Nephron progenitor cell (in vitro differentiated cells): ENCODE data around the gene LCA5.

ENCODE experiments used
- DNase-seq: peaks from one replicate; pipeline ENCODE4 v3.0.0; 2021
- H3K27ac Mint-ChIP-seq: 2 replicates; pipeline ENCODE4 v1.8.0; 2021; ENCODE audit warnings: mild to moderate bottlenecking, moderate library complexity, mixed read lengths
- H3K27me3 Mint-ChIP-seq: 2 replicates; pipeline ENCODE4 v1.8.0; 2021; ENCODE audit warnings: mild to moderate bottlenecking, low read depth, mixed read lengths; ENCODE audit not compliant: poor library complexity
- H3K36me3 Mint-ChIP-seq: 2 replicates; pipeline ENCODE4 v1.8.0; 2021; ENCODE audit warnings: low read depth, mixed read lengths
- H3K4me1 Mint-ChIP-seq: 2 replicates; pipeline ENCODE4 v1.8.0; 2021; ENCODE audit warnings: mixed read lengths
- H3K4me3 Mint-ChIP-seq: 2 replicates; pipeline ENCODE4 v1.8.0; 2021; ENCODE audit warnings: mild to moderate bottlenecking, moderate library complexity, mixed read lengths
- H3K9me3 Mint-ChIP-seq: 2 replicates; pipeline ENCODE4 v1.8.0; 2021; ENCODE audit warnings: mild to moderate bottlenecking, moderate library complexity, mixed read lengths
- TF ChIP-seq, protein P1 (sequence below): fragments of 200-600 bp; sonication (generic); IDR thresholded peaks from 2 replicates; pipeline ENCODE4 v1.5.0; 2021; ENCODE audit warnings: antibody characterized with exemption

LCA5 gene

DNA sequence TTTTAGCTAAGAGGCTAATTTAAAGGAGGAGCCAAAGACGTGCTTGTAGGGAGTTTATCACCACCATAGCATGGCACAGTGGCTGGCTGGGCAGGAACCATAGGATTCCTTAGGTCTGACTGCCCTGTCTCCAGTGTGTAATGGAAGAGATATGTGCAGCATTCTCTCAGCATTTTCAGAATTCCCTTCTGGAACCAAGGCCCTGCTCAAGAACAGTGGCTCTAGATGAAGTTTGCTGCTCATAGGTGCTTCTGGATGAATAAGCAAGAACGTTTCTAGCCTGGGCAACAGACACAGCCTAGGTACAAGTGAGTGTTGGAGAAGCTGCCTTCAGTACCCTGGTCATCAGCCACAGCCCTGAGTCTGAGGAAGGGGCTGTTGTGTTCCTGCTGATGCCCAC is 69.1 kb downstream of the LCA5 start:
- no peaks in the 10 kb centered on the region for H3K27me3 Mint-ChIP-seq
- H3K36me3 Mint-ChIP-seq: no peaks in the 10 kb centered on the region
- H3K4me1 Mint-ChIP-seq: peaks cover 29% of the 10 kb centered on the region
- no peak overlapping the region for H3K4me3 Mint-ChIP-seq
- H3K9me3 Mint-ChIP-seq: no peaks in the 10 kb centered on the region
- H3K27ac Mint-ChIP-seq: no peak overlapping the region
- TF ChIP-seq, protein P1, sequence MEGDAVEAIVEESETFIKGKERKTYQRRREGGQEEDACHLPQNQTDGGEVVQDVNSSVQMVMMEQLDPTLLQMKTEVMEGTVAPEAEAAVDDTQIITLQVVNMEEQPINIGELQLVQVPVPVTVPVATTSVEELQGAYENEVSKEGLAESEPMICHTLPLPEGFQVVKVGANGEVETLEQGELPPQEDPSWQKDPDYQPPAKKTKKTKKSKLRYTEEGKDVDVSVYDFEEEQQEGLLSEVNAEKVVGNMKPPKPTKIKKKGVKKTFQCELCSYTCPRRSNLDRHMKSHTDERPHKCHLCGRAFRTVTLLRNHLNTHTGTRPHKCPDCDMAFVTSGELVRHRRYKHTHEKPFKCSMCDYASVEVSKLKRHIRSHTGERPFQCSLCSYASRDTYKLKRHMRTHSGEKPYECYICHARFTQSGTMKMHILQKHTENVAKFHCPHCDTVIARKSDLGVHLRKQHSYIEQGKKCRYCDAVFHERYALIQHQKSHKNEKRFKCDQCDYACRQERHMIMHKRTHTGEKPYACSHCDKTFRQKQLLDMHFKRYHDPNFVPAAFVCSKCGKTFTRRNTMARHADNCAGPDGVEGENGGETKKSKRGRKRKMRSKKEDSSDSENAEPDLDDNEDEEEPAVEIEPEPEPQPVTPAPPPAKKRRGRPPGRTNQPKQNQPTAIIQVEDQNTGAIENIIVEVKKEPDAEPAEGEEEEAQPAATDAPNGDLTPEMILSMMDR: no peak
- no peak for DNase-seq

DNA sequence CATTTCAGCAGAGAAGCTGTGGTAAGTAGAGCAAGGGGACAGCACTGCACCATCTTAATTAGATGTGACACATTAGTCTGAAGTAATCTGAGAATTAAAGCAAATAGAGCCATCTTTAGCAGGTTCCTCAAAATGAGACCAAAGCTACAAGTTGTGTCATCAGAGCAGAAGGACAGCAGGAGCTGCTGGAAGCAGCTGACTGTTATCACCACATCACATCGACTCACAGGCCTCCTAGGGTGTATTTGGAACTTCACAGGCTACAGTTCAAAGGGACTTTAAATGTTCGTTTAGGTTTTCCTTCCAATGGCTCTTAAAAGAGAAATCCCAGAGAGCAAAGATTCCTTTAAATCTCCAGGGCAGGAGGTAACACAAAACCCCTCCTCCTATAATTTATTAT is 69.5 kb downstream of the LCA5 start:
- TF ChIP-seq, protein P1: no peak
- Mint-ChIP-seq H3K27ac (peak overlapping the region; percentile 38), H3K36me3 (no peaks in the 10 kb centered on the region), H3K4me1 (peaks cover 29% of the 10 kb centered on the region), H3K27me3 (no peaks in the 10 kb centered on the region), H3K4me3 (no peak overlapping the region), H3K9me3 (no peaks in the 10 kb centered on the region)
- DNase-seq: no peak

DNA sequence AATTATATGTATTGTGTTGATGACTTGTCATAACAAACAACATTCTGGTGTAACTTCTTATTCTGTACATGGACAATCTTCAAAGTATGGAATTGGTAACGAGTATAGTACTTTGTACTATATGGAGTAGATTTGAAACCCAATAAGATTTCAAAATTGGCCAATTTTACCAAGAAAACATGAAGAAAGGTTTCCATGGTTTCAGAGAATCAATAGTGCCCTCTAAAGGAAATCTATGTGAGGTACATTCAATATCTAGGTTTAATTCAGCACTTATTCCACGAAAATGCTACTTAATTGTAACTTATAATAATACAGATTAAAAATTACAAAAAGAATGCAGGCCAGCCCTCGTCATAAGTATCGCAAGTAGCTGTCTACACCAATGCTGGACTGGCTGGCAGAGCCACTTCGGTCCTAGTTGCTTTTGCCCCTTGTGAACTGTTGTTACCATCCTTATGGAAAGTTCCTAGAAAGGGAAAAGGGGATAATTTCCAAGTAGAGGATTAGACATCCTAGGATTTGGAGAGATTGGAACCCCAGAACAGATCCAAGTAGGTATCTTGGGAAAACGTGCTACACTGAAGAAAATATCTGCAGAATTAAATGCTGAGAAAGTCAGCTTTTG is 70.9 kb downstream of the LCA5 start:
- Mint-ChIP-seq H3K27ac (no peak overlapping the region), H3K4me3 (no peak overlapping the region), H3K4me1 (peaks cover 29% of the 10 kb centered on the region), H3K36me3 (no peaks in the 10 kb centered on the region), H3K27me3 (no peaks in the 10 kb centered on the region), H3K9me3 (no peaks in the 10 kb centered on the region)
- TF ChIP-seq, protein P1: peak; percentile 52
- no peak for DNase-seq

DNA sequence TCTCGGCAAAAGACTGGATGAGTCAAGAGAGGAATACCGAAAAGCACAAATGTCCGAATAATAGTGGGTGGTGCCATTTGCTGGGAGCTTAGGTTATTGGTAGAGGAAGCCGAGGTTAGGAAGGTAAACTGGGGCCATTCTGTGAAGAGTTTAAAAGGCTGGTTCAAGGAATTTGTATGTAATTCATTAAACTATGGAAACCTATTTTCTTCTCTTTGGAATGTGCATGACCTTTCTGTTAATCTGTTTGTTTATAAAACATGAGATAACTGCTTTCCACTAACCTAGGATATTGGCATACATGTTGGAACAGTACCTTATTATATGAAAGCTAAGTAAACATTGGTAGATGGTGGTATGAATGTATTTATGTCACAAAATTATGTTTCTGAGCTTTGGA is 71.8 kb downstream of the LCA5 start:
- H3K4me3 Mint-ChIP-seq: no peak overlapping the region
- DNase-seq: no peak
- no peaks in the 10 kb centered on the region for H3K36me3 Mint-ChIP-seq
- no peaks in the 10 kb centered on the region for H3K9me3 Mint-ChIP-seq
- H3K4me1 Mint-ChIP-seq: peaks cover 29% of the 10 kb centered on the region
- TF ChIP-seq, protein P1: no peak
- H3K27ac Mint-ChIP-seq: no peak overlapping the region
- no peaks in the 10 kb centered on the region for H3K27me3 Mint-ChIP-seq

DNA sequence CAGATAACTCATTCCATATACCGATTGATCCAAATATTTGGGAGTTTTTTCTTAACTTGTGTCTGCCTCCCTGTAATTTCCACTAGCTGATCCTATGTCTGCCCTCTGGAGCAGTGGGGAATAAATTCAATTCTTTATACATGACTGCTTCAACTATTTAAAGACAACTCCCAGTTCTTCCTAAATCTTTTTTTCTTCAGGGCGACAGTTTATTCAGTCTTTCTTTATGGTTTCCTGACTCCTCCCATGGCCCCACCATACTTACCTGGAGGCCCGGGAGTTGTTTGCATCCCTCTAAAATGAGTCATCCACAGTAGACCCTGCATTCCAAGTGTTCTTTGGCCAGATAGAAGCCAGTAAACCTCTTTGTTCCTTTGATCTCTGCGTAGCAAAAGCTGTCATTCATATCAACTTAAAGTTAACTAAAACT is 73.6 kb downstream of the LCA5 start:
- H3K27me3 Mint-ChIP-seq: no peaks in the 10 kb centered on the region
- no peak overlapping the region for H3K4me3 Mint-ChIP-seq
- H3K4me1 Mint-ChIP-seq: peaks cover 24% of the 10 kb centered on the region
- DNase-seq: no peak
- no peak overlapping the region for H3K27ac Mint-ChIP-seq
- no peaks in the 10 kb centered on the region for H3K36me3 Mint-ChIP-seq
- peaks cover 8% of the 10 kb centered on the region for H3K9me3 Mint-ChIP-seq
- TF ChIP-seq, protein P1: no peak

DNA sequence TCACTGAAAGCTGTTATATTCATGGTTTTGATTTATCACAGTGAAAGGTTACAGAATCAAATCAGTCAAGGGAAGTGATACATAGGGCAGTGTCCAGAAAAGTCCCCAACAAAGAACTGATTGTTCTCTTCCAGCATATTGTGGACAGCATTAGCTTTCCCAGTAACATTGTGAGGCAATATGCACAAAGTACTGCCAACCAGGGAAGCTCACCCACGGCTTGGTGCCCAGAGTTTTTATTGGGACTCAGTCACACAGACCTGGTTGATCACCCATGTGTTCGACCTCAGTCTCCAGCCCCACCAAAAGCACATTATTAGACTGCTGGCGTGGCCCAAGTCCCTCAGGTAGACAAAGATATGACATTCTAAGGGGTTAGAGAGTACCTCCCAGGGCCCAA is 76.0 kb downstream of the LCA5 start:
- peaks cover 6% of the 10 kb centered on the region for H3K4me1 Mint-ChIP-seq
- H3K27me3 Mint-ChIP-seq: no peaks in the 10 kb centered on the region
- no peak for DNase-seq
- peaks cover 15% of the 10 kb centered on the region for H3K9me3 Mint-ChIP-seq
- no peak overlapping the region for H3K4me3 Mint-ChIP-seq
- no peak overlapping the region for H3K27ac Mint-ChIP-seq
- TF ChIP-seq, protein P1: no peak
- no peaks in the 10 kb centered on the region for H3K36me3 Mint-ChIP-seq
